Ovary (tissue), 3 donors: ENCODE measurements around the gene LHX3.

Experiments used
- POLR2A ChIP-seq: fragments of 450-650 bp; IDR thresholded peaks from one replicate; pipeline ENCODE4 v1.6.1; 2017; ENCODE audit warnings: antibody characterized with exemption, mild to moderate bottlenecking, moderate library complexity
- TF ChIP-seq, protein P1 (sequence below), 3 donors: fragments of 450-650 bp in 2 of 3; fragments of 200-600 bp in 1 of 3; IDR thresholded peaks; one replicate each; pipeline versions ENCODE4 v1.5.1 to v1.8.0; 2016 to 2022; ENCODE audit warnings: antibody characterized with exemption in 3 of 3, mild to moderate bottlenecking in 1 of 3
- donor health status: DM: no; HTN: no; CAD: no.

DNA sequence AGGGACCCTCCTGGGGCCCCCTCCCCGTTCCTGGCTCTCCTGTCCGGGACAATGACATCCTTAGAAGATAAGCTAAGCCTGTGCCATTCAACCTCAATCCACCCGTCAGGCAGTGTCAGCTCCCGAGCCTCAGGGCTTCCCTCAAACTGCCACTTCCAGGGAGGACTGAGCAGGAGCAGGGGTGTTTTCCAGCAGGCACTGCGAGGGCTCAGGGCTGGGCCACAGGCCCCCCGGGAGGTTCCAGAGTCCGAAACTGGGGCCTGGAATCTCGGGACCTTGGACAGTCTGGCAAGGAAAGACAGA lies 26.2 kb downstream of the LHX3 start:
- no peak for TF ChIP-seq POLR2A
- TF ChIP-seq, protein P1, sequence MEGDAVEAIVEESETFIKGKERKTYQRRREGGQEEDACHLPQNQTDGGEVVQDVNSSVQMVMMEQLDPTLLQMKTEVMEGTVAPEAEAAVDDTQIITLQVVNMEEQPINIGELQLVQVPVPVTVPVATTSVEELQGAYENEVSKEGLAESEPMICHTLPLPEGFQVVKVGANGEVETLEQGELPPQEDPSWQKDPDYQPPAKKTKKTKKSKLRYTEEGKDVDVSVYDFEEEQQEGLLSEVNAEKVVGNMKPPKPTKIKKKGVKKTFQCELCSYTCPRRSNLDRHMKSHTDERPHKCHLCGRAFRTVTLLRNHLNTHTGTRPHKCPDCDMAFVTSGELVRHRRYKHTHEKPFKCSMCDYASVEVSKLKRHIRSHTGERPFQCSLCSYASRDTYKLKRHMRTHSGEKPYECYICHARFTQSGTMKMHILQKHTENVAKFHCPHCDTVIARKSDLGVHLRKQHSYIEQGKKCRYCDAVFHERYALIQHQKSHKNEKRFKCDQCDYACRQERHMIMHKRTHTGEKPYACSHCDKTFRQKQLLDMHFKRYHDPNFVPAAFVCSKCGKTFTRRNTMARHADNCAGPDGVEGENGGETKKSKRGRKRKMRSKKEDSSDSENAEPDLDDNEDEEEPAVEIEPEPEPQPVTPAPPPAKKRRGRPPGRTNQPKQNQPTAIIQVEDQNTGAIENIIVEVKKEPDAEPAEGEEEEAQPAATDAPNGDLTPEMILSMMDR (IDR thresholded peaks at IDR 0.05) = no peak
